HG03457 (cell line): ENCODE results near the gene HRAS.
A peak's percentile ranks its signal among the peaks of the same experiment; 100 is the strongest.
"Not testable (repeated sequence)": the region's sequence is repeated elsewhere in the genome, so short reads cannot be mapped to it uniquely, and the experiment has no call there.

Experiments
- ATAC-seq: cut with Tn5 transposase; IDR thresholded peaks from one replicate; pipeline ENCODE4 v1.9.1; 2021; ENCODE audit warnings: moderate number of reproducible peaks; ENCODE audit not compliant: unreplicated experiment

The HRAS gene

DNA sequence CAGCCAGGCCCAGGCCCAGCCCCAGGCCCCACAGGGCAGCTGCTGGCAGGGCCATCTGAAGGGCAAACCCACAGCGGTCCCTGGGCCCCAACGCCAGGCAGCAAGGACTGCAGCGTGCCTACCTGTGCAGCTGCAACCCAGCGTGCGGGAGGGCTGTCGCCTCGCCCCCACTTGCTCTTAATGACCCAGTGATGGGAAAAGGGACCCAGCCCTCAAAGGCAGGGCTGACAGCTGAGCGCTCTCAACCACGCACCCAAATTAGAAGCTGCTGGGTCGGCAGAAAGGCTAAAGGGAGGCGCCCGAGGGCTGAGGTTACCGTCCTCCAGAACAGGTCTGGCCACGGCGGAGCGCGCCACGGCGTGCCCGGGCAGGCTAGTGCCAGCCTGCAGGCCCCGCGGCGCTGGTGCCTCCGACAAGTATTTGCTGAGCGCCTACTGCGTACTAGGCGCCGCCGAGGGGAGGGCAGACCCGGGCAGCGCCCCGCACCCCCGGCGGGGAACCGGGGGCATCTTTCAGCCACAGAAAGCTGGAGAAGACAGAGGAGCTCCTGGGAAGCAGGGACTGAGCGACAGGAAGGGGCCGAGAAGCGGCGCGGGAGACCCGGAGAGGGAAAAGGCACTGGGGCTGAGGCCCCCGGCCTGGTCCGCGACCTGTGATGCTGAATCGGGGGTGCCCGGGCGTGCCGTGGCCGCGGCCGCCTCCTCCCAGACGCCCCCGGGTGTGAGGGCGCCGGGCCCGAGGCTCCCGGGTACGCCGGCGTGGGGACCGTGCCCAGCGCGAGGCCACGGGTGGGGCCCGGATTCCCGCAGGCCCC, 773 bp downstream of the HRAS start:
- ATAC-seq: no peak

DNA sequence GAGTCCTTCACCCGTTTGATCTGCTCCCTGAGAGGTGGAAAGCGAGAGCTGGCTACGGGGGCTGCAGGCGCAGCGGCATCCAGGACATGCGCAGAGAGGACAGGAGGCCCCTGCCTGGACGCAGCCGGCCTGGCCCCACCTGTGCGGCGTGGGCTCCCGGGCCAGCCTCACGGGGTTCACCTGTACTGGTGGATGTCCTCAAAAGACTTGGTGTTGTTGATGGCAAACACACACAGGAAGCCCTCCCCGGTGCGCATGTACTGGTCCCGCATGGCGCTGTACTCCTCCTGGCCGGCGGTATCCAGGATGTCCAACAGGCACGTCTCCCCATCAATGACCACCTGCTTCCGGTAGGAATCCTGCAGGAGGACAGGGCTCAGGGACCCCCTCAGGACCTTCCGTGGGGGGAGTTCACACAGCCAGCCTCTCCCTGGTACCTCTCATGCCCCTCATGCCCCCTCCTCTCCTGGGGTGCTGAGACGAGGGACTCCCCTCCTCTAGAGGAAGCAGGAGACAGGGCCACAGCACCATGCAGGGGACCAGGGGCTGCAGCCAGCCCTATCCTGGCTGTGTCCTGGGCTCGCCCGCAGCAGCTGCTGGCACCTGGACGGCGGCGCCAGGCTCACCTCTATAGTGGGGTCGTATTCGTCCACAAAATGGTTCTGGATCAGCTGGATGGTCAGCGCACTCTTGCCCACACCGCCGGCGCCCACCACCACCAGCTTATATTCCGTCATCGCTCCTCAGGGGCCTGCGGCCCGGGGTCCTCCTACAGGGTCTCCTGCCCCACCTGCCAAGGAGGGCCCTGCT, 1.6 kb downstream of the HRAS start:
- ATAC-seq: no peak

DNA sequence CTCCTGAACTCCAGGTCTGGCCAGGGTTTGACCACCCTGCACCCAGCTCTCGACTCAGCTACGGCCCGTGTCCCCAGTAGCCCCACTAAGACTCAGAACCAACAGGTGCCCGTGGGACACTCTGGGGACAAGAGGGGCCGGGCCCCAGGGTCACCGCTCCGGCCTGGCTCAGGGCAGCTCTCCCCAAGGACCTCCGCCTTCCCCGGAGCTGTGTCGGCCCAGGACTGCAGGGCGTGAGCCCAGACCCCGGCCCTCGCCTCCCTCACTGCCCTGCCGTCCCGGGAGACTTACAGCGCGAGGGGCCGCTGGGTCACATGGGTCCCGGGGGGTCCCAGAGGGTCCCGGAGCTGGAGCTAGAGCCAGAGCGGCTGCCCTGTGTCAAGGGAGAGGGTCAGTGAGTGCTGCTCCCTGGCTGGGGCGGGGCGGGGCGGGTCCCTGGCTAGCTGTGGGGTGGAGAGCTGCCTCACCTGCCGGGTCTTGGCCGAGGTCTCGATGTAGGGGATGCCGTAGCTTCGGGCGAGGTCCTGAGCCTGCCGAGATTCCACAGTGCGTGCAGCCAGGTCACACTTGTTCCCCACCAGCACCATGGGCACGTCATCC, 2.3 kb downstream of the HRAS start:
- ATAC-seq: no peak

DNA sequence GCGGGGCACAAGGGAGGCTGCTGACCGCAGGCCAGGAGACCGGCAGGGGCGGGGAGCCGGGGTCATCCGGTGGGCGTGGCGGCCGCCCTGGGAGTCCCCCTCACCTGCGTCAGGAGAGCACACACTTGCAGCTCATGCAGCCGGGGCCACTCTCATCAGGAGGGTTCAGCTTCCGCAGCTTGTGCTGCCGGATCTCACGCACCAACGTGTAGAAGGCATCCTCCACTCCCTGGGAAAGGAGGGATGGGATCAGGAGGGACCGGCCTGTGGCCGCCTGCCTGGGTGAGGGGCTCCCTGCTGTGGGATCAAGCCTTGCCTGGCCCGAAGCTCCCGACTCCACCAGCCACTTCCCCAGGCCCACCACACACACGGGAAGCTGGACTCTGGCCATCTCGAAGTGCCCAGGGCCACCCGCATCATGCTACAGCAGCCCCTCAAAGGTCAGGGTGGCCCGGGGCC, 2.8 kb downstream of the HRAS start:
- no peak for ATAC-seq

DNA sequence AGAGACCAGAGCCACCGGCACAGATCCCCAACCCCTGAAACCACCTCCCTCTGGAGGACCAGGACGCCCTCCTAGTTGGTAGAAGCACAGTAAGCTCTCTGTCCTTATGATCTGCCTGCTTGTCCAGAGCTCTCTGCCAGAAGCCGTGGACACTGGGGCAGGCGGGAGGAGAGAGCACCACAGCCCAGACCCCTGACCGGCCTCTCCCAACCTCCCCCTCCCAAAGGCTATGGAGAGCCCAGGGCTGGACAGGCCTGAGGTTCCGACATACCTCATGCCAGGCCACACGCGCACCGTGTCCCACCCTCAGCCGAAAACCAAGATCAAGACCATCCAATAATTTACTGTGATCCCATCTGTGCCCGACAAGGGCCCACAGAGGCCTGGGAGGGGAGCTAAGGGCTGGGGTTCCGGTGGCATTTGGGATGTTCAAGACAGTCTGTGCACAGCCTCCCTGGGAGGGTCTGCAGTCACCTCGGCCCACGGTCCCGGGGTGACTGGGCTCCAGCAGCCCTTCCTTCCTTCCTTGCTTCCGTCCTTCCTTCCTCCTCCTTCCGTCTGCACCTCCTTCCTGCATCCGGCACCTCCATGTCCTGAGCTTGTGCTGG, 3.4 kb downstream of the HRAS start:
- no peak for ATAC-seq

DNA sequence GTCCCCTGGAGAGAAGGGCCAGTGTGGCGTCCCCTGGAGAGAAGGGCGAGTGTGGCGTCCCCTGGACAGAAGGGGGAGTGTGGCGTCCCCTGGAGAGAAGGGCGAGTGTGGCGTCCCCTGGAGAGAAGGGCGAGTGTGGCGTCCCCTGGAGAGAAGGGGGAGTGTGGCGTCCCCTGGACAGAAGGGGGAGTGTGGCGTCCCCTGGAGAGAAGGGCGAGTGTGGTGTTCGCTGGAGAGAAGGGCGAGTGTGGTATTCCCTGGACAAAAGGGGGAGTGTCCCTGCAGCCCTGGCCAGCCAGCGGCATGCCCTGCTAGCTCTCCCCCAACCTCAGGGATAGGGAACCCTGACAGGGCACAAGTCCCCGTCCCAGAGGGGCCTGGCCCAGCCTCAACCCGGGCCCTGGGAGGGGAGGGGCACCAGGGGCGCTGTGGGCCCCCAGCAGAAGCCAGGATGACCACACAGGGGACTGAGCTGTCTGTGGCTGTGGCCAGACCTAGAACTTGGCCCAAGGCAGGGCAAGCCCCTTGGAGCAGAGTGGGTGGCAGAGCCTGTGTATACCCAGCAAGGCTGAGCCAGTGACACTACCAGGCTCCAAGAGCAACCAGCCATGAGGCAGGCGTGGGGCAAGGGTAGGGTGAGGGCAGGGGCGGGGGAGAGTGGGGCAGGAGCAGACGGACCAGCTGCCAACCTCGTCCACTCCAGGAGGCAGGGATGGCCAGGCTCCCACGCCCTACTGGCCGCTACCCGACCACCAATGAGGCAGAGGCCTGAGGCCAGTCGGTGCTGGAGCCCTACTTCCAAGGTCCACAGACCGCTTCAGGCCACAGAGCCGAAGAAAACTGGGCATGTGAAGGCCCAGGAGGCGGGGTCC, 4.2 kb downstream of the HRAS start:
- ATAC-seq: no peak

DNA sequence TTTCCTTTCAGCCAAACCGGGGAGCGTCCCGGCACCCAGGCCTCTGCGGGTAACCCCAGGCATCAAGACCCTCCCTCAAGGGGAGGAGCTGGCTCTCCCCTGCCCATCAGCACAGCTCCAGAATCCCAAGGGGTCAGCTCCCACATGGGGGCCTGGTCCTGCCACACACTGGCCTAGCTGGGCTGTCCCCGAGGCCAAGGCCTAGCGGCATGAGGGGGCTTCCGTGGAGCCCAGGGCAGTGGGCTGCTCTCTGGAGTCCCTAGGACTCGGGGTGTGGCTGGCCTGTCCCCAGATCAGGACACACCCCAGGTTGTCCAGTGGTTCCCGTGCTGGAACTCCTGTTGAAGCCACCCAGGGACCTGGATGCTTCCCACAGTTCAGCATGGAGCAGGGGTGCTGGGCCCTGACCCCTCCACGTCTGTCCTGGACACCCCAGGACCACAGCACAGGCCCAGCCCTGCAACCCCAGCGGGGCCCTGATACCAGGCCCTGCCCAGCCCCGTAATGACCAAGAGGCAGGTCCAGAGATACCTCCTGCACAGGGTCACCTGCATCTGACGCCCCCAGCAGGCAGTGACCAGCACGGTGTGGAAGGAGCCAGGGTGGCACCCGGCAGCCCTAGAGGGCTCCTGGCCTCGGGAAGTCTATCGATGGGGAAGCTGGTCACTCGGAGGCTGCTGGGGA, 5.5 kb downstream of the HRAS start:
- ATAC-seq: no peak

DNA sequence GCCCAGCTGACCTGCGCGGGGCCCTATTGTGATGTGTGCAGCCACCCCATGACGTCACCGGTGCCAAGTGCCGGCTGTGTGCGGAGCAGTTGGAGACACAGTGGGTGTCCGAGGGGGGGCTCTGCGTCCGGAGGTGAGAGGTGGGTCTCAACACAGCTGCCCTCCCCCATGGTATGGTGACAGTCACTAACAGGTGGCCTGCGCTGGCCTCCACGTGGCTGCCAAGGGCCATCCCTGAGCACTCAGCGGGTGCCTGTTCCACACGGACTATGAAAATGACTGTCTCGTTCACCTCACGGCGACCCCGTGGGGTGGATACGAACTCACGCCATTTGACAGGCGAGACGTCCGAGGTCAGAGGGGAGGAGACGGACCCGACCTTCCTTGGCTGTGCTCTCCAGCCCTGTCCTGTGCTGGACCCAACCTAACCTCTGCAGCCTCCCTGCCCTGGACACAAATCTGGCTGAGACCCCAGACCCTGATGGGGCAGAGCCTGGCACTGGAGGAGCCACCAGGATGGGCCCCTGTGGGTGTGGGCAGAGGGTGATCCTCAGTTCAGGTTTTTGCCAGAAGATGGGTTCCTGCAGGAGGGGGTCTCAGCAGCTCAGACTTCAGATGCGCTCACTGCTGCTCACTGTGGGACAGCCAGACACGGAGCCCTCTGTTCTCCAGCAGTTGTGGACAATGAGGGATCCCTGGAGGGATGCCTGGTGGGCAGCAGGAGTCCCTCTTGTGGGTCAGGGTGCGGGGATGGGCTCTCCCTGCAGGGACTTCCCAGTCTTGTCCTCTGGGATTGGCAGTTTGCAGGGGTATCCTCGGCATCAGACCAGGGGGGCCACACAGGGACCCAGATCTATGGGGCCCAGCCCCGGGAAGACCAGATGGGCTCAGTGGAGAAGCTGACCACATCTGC, 6.3 kb downstream of the HRAS start:
- no peak for ATAC-seq

DNA sequence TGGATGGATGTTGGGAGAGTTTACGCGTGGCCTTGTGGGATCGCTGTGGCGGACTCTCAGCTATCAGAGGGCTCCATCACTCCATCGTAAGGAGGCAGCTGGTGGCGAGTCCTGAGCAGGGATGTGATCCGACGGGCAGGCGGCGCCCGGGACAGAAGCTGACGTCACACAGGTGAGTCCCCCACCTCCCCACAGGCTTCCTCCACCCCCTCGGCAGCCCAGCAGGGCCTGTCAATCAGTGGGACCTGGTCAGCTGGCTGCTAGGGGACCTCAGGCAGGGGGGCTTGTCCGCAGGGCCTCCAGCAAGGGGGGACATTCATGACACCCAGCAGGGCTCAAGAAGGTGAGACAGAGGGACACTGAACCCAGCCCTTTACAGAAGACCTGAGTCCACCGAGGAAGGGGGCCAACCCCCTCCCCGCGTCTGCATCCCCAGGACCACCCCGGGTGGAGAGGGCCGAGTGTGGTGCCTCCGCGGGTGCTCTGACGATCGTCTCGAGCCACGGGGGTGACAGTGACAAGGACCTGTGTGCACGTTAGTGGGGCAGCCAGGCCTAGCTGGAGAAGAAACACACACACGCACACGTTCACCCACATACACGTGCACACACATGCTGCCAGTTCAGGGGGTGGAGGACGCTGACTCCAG, 7.1 kb downstream of the HRAS start:
- ATAC-seq: no peak

DNA sequence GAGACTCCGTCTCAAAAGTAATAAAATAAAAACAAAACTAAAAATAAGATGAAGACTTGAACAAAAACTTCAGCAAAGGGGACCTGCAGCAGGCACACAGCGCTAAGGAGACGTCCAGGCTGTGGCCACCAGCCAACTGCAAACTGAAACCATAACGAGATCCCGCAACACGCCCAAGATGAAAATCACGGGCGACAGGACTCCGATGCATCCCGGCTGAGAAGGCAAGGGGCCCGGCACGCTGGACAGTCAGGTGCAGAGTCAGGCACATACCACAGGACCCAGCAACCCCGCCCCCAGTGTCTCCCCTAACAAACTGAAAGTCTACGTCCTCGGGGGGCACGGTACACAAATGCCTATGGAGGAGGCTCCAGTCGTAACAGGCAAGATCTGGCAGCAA, 9.2 kb downstream of the HRAS start:
- ATAC-seq: no peak

DNA sequence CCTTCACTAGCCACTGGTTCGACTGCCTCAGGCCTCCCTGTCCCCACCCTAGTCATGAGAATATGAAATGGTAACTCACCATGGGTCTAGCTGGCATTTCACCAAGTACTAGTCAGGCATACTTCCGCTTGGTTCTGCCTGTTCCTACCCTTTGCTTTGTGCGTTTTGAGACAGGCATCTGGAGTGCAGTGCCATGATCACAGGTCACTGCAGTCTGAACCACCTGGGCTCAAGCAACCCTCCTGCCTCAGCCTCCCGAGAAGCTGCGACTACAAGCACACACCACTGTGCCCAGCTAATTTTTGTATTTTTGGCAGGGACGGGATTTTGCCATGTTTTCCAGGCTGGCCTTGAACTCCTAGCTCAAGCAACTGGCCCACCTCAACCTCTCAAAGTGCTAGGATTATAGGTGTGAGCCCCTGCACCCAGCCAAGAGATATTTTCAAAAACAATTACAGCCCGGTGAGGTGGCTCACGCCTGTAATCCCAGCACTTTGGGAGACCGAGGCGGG, 14.1 kb downstream of the HRAS start:
- ATAC-seq: no peak

DNA sequence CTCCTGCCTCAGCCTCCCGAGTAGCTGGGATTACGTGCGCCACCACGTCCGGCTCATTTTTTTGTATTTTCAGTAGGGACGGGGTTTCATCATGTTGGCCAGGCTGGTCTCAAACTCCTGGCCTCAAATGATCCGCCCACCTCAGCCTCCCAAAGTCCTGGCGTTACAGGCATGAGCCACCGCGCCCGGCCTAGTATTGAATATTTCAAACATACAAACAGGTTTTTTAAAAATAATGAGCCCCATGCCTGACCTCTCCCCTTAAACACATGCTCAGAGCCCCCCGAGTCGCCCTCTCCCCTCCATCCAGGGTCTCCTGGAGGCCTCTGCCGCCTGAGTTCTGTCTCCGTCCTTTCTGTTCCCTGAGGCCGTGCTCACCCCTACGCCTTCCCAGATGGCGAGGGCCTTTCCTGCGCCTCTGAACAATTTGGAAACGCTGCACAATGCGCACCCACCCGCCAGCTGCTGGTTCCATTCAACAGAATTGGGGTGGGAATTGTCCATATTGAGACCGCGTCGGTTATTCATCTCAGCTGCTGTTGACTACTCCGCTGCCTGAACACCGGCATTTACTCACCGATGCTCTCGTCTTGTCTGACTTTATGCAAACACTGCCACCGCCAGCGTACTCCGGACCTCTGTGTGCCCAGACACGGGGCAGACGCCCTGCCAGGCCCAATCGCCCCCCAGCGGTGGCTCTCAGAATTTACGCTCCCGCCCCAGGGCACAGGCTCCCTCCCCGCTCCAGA, 14.8 kb downstream of the HRAS start:
- no peak for ATAC-seq

DNA sequence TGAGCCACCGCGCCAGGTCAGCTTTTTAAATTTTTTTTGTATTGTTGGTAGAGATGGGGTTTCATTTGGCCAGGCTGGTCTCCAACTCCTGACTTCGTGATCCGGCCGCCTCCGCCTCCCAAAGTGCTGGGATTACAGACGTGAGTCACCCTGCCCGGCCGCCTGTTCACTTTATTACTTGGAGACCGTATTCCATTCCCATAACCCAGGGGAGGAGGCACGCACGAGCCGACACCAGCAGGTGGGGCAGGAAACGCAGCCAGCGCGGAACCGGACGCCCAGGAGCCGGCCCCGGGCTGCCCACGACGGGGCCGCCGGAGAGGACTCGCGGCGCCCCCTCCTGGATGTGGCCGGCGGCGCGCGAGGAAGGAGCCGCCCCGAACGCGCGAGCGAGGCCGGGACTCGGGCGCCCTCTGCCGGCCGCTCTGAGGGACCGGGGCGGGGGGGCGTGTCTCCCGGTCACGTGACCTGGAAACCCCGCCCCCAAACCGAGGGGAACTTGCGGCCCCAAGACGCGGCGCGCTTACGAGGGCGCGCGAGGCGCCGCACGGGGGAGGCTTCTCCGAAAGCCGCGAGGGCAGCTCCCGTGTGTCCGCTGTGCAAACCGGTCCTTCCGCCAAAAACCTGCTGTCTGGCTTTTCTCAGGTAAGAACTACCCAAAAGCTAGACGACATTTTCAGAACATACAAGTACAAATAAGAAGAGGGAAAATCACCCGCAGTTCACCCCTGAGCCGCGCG, 16.7 kb downstream of the HRAS start:
- peak; percentile 60 for ATAC-seq

DNA sequence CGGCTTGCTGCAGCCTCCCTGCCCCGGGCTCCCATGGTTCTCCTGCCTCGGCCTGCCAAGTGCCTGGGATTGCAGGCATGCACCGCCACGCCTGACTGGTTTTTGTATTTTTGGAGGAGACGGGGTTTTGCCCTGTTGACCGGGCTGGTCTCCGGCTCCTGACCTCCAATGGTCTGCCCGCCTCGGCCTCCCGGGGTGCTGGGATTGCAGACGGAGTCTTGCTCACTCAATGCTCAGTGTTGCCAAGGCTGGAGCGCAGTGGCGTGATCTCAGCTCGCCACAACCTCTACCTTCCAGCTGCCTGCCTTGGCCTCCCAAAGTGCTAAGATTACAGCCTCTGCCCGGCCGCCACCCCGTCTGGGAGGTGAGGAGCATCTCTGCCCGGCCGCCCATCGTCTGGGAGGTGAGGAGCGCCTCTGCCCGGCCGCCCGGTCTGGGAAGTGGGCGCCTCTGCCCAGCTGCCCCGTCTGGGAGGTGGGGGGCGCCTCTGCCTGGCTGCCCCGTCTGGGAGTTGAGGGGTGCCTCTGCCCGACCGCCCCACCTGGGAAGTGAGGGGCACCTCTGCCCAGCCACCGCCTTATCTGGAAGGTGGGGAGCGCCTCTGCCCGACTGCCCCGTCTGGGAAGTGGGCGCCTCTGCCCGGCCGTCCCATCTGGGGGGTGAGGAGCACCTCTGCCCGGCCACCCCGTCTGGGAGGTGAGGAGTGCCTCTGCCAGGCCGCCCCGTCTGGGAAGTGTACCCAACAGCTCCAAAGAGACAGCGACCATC, 18.3 kb downstream of the HRAS start:
- ATAC-seq: not testable (repeated sequence)

DNA sequence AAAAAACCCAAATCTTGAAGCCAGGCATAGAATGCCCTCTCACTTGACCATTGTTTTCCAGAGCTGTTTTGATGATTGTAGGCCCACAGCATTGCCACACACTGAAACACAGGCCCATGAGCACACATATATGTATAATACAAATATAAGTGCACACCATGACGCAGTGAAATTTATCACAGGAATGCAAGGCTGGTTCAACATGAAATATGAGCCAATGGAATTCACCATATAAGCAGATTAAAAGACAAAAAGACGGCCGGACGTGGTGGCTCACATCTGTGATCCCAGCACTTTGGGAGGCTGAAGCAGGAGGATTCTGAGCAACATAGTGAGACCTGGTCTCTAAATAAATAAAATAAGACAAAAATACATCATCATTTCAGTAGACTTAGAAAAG, 19.0 kb downstream of the HRAS start:
- no peak for ATAC-seq

DNA sequence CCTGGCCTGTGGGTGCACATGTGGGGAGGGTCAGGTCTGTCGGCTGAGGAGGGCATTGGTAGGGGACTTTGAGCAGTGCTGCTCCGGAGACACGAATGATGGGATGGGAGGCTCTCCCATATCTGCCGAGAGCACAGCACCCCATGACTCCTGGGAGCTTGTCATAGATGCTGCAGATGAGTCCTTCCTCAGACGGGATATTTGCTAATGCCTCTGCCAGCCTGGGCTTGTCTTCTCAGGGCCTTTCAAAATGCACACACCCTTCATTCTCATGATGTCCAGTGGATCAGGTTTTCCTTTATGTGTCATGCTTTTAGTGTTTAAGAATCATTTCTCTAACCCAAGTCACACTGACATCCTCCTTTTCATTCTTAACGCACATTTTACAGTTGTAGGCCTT, 20.2 kb downstream of the HRAS start:
- ATAC-seq: no peak
